Gastrocnemius medialis (tissue), 4 donors: ENCODE results near the gene CLDN15.

Experiments
- POLR2A ChIP-seq, 2 donors: fragments of 450-650 bp; IDR thresholded peaks; one replicate each; pipeline ENCODE4 v1.6.1; 2017; ENCODE audit warnings: antibody characterized with exemption in 2 of 2, mild to moderate bottlenecking in 2 of 2, moderate library complexity in 2 of 2
- TF ChIP-seq, protein P1 (sequence below), 5 experiments: fragments of 450-650 bp in 3 of 5; fragments of 200-600 bp in 2 of 5; sonication (generic) in 2 of 5; IDR thresholded peaks in 4 of 5; conservative IDR thresholded peaks in 1 of 5; 1 replicate in 4 of 5; 2 replicates in 1 of 5; pipeline ENCODE4 v1.5.1; 2016 to 2019; ENCODE audit warnings: antibody characterized with exemption in 5 of 5, mild to moderate bottlenecking in 3 of 5, moderate library complexity in 3 of 5

DNA sequence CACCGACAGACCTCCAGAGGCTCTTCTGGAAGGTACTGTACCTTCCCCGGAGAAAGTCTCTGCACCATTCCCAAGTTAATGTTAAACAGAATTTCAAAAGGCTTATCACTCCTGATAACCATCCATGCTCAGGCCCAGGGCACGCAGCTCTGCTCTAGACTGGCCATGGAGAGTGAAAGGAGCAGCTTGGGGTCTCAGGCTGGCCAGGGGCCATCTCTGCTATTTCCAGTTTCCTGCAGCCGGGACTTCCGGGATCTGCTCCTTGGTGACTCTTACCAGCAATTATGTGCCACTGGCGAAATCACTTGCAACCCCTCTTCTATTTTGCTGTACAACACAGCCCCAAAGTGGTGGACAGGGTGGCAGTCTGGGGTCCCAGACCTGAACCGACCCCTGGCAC is 6.0 kb downstream of the CLDN15 start:
- TF ChIP-seq, protein P1, sequence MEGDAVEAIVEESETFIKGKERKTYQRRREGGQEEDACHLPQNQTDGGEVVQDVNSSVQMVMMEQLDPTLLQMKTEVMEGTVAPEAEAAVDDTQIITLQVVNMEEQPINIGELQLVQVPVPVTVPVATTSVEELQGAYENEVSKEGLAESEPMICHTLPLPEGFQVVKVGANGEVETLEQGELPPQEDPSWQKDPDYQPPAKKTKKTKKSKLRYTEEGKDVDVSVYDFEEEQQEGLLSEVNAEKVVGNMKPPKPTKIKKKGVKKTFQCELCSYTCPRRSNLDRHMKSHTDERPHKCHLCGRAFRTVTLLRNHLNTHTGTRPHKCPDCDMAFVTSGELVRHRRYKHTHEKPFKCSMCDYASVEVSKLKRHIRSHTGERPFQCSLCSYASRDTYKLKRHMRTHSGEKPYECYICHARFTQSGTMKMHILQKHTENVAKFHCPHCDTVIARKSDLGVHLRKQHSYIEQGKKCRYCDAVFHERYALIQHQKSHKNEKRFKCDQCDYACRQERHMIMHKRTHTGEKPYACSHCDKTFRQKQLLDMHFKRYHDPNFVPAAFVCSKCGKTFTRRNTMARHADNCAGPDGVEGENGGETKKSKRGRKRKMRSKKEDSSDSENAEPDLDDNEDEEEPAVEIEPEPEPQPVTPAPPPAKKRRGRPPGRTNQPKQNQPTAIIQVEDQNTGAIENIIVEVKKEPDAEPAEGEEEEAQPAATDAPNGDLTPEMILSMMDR (IDR thresholded peaks at IDR 0.05 in 4 of 5, conservative IDR thresholded peaks at IDR 0.05 in 1 of 5), result no peak
- no peak for TF ChIP-seq POLR2A (IDR thresholded peaks at IDR 0.05)
